ENCODE measurements around the gene ADARB1. TPM values are rescaled to one million over a fixed set of nuclear protein-coding genes. Genes with fewer than 3 reads are reported as not detected.

ADARB1 gene
- total RNA-seq, 1 experiment from 2014 or later, result 12.1 TPM

- intact Hi-C loops (cut with micrococcal nuclease; ENCODE audit: unreplicated experiment), result no loop called here
- no peaks in the 10 kb centered on the region for H3K9me3 ChIP-seq (ENCODE audit: insufficient read depth, low read depth)
- TF ChIP-seq EZH2 (IDR thresholded peaks at IDR 0.05; ENCODE audit: low read depth) (no peak), CTCF (conservative IDR thresholded peaks at IDR 0.05) (no peak)
- H2AFZ ChIP-seq, result no peak overlapping the region
- no peaks in the 10 kb centered on the region for H3K36me3 ChIP-seq (ENCODE audit: low read depth)
- BruUV-seq (replicated peaks), result no TSS peak
- H3K27me3 ChIP-seq (ENCODE audit: insufficient read depth, low read depth), result no peaks in the 10 kb centered on the region
- no peaks in the 10 kb centered on the region for H3F3A ChIP-seq (ENCODE audit: insufficient read depth, low read depth)
- H3K4me3 ChIP-seq, result no peak overlapping the region
- H4K20me1 ChIP-seq (ENCODE audit: insufficient read depth), result no peaks in the 10 kb centered on the region
- DNase-seq, result no peak
- H3K79me2 ChIP-seq (ENCODE audit: low read depth), result no peaks in the 10 kb centered on the region
- ChIA-PET POLR2A (ENCODE audit: unreplicated experiment) (no interaction called here), CTCF (interaction anchor here (0.5 kb wide), 1 partner anchor 213 kb away, joined by 4 read pairs; no protein-coding TSS in a partner anchor)
- H3K9me2 ChIP-seq (ENCODE audit: insufficient read depth), result no peaks in the 10 kb centered on the region
- H3K27ac ChIP-seq, result no peak overlapping the region
- 0 out of 2 replicates have a peak, but pooled peaks cover 5% of the 10 kb centered on the region for H3K4me1 ChIP-seq (replicated peaks; ENCODE audit: insufficient read depth)
- no peak overlapping the region for H3K4me2 ChIP-seq
Observed at GRCh38 chr21:45163413-45164123, 89.2 kb downstream of the ADARB1 start.

- H3F3A ChIP-seq (ENCODE audit: insufficient read depth, low read depth), result no peaks in the 10 kb centered on the region
- no TSS peak for BruUV-seq (replicated peaks)
- TF ChIP-seq CTCF (conservative IDR thresholded peaks at IDR 0.05) (no peak), EZH2 (IDR thresholded peaks at IDR 0.05; ENCODE audit: low read depth) (no peak)
- DNase-seq, result no peak
- H3K9me3 ChIP-seq (ENCODE audit: insufficient read depth, low read depth), result no peaks in the 10 kb centered on the region
- CTCF ChIA-PET, result no interaction called here
- no peak overlapping the region for H2AFZ ChIP-seq
- intact Hi-C loops (cut with micrococcal nuclease; ENCODE audit: unreplicated experiment), result no loop called here
- H3K36me3 ChIP-seq (ENCODE audit: low read depth), result no peaks in the 10 kb centered on the region
- no peaks in the 10 kb centered on the region for H3K9me2 ChIP-seq (ENCODE audit: insufficient read depth)
- H3K27me3 ChIP-seq (ENCODE audit: insufficient read depth, low read depth), result no peaks in the 10 kb centered on the region
- no peak overlapping the region for H3K4me3 ChIP-seq
- POLR2A ChIA-PET (ENCODE audit: unreplicated experiment), result no interaction called here
- 0 out of 2 replicates have a peak, but pooled peaks cover 5% of the 10 kb centered on the region for H3K4me1 ChIP-seq (replicated peaks; ENCODE audit: insufficient read depth)
- H3K79me2 ChIP-seq (ENCODE audit: low read depth), result no peaks in the 10 kb centered on the region
- H4K20me1 ChIP-seq (ENCODE audit: insufficient read depth), result no peaks in the 10 kb centered on the region
- H3K27ac ChIP-seq, result no peak overlapping the region
- no peak overlapping the region for H3K4me2 ChIP-seq
Observed at GRCh38 chr21:45164124-45164511, 89.7 kb downstream of the ADARB1 start.

- BruUV-seq (replicated peaks), result no TSS peak
Observed at GRCh38 chr21:45164838-45165237, 90.5 kb downstream of the ADARB1 start.

More at GRCh38 chr21:45164838-45165237, 90.5 kb downstream of the ADARB1 start:
- Histone ChIP-seq H3K4me2 (no peak overlapping the region), H3K4me3 (no peak overlapping the region), H3K9me3 (ENCODE audit: insufficient read depth, low read depth) (no peaks in the 10 kb centered on the region), H3K4me1 (replicated peaks; ENCODE audit: insufficient read depth) (0 out of 2 replicates have a peak, but pooled peaks cover 5% of the 10 kb centered on the region), H3K36me3 (ENCODE audit: low read depth) (no peaks in the 10 kb centered on the region), H3K27ac (no peak overlapping the region), H3F3A (ENCODE audit: insufficient read depth, low read depth) (no peaks in the 10 kb centered on the region), H3K9me2 (ENCODE audit: insufficient read depth) (no peaks in the 10 kb centered on the region), H3K27me3 (ENCODE audit: insufficient read depth, low read depth) (no peaks in the 10 kb centered on the region), H2AFZ (no peak overlapping the region), H4K20me1 (ENCODE audit: insufficient read depth) (no peaks in the 10 kb centered on the region), H3K79me2 (ENCODE audit: low read depth) (no peaks in the 10 kb centered on the region)
- intact Hi-C loops (cut with micrococcal nuclease; ENCODE audit: unreplicated experiment), result no loop called here
- ChIA-PET CTCF (no interaction called here), POLR2A (ENCODE audit: unreplicated experiment) (no interaction called here)
- DNase-seq, result no peak
- no peak for TF ChIP-seq EZH2 (IDR thresholded peaks at IDR 0.05; ENCODE audit: low read depth)
- no peak for TF ChIP-seq CTCF (conservative IDR thresholded peaks at IDR 0.05)
